Spleen (tissue), 7 donors: ENCODE data around the gene DOCK2.

Source experiments
- POLR2A ChIP-seq, 3 donors: fragments of 450-650 bp; IDR thresholded peaks; one replicate each; pipeline ENCODE4 v1.5.1; 2017; ENCODE audit warnings: antibody characterized with exemption in 3 of 3, mild to moderate bottlenecking in 1 of 3
- POLR2AphosphoS5 ChIP-seq, 3 donors: sonication (generic); formaldehyde crosslinking; IDR thresholded peaks; one replicate each; pipeline ENCODE4 v1.5.1; 2017; ENCODE audit warnings: antibody characterized with exemption in 3 of 3
- TF ChIP-seq, protein P1 (sequence below), 11 experiments: fragments of 200-600 bp in 7 of 11; fragments of 450-650 bp in 4 of 11; sonication (generic) in 4 of 11; IDR thresholded peaks in 8 of 11; conservative IDR thresholded peaks in 3 of 11; 1 replicate in 7 of 11; 2 replicates in 4 of 11; pipeline versions ENCODE4 v1.4.0 to v1.8.0; 2016 to 2021; ENCODE audit warnings: antibody characterized with exemption in 11 of 11, inconsistent platforms in 4 of 11, mild to moderate bottlenecking in 1 of 11
- donor health status: DM: no; HTN: no; CAD: no; lungs with moderate emphysema.
- donor health status: DM: no; HTN: no; CAD: no.
- donor health status: DM: no; HTN: no; CAD: no.

DNA sequence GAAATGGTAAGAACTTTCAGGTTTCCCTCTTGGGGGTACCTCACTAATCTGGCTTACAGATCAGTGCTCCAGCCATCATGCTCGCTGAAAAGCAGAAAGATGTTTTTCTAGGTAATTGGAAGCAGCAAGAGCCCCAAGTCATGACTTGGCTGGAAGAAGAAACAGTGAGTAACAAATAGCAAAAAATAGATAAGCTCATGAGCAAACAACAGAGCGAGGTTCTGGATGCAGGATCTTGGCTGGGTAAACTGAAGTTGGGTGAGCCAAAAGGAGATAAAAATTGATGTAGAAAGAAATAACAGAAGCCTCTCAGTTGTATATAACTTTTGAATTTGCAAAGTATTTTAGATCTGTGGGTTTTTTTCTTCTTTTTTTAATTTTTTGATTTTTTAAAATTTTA is 233.1 kb downstream of the DOCK2 start:
- TF ChIP-seq, protein P1, sequence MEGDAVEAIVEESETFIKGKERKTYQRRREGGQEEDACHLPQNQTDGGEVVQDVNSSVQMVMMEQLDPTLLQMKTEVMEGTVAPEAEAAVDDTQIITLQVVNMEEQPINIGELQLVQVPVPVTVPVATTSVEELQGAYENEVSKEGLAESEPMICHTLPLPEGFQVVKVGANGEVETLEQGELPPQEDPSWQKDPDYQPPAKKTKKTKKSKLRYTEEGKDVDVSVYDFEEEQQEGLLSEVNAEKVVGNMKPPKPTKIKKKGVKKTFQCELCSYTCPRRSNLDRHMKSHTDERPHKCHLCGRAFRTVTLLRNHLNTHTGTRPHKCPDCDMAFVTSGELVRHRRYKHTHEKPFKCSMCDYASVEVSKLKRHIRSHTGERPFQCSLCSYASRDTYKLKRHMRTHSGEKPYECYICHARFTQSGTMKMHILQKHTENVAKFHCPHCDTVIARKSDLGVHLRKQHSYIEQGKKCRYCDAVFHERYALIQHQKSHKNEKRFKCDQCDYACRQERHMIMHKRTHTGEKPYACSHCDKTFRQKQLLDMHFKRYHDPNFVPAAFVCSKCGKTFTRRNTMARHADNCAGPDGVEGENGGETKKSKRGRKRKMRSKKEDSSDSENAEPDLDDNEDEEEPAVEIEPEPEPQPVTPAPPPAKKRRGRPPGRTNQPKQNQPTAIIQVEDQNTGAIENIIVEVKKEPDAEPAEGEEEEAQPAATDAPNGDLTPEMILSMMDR (IDR thresholded peaks at IDR 0.05 in 8 of 11, conservative IDR thresholded peaks at IDR 0.05 in 3 of 11) = no peak
- no peak for TF ChIP-seq POLR2A (IDR thresholded peaks at IDR 0.05)
- TF ChIP-seq POLR2AphosphoS5 (IDR thresholded peaks at IDR 0.05) = no peak
